HepG2 (cell line): ENCODE data around the gene DNAJB12. TPM values are rescaled to one million over a fixed set of nuclear protein-coding genes. Genes with fewer than 3 reads are reported as not detected.

Experiments
- ADNP ChIP-seq: sonication (generic); formaldehyde crosslinking; IDR thresholded peaks from 2 replicates; pipeline ENCODE4 v1.4.0; 2020; ENCODE audit warnings: missing genetic modification reagents
- NCOA2 ChIP-seq: sonication (generic); formaldehyde crosslinking; IDR thresholded peaks from 2 replicates; pipeline ENCODE4 v1.8.0; 2022; ENCODE audit warnings: inconsistent platforms
- SMC3 ChIP-seq: IDR thresholded peaks from 2 replicates; pipeline ENCODE4 v1.6.1; 2011; ENCODE audit warnings: low read length, improper control_type of control experiment
- ZBTB42 ChIP-seq: sonication (generic); formaldehyde crosslinking; IDR thresholded peaks from 2 replicates; pipeline ENCODE4 v1.5.0; 2020; ENCODE audit warnings: mild to moderate bottlenecking, missing genetic modification reagents
- ZFAT ChIP-seq: sonication (generic); formaldehyde crosslinking; conservative IDR thresholded peaks from 2 replicates; pipeline ENCODE4 v1.8.1; 2023; ENCODE audit warnings: missing genetic modification reagents, inconsistent platforms
- ZMYM4 ChIP-seq: sonication (generic); formaldehyde crosslinking; IDR thresholded peaks from 2 replicates; pipeline ENCODE4 v1.8.1; 2023; ENCODE audit warnings: mild to moderate bottlenecking, missing genetic modification reagents
- ZNF747 ChIP-seq: sonication (generic); formaldehyde crosslinking; IDR thresholded peaks from 2 replicates; pipeline ENCODE4 v1.8.1; 2023; ENCODE audit warnings: missing genetic modification reagents, mild to moderate bottlenecking, borderline replicate concordance
- ZSCAN12 ChIP-seq: sonication (generic); formaldehyde crosslinking; IDR thresholded peaks from 2 replicates; pipeline ENCODE4 v1.9.0; 2021; ENCODE audit warnings: mild to moderate bottlenecking, missing genetic modification reagents
- polyA plus RNA-seq, 8 experiments: library from polyadenylated mRNA; depleted of rRNA in 3 of 8; stranded (reverse) in 7 of 8; unstranded in 1 of 8; fragments of >200 nt; fragmentation: Illumina TruSeq in 4 of 8; extraction: Trizol in 4 of 8; gene quantifications; 2 replicates each; pipeline versions ENCODE4 v1.2.1 to v1.2.3, GENCODE V29; 2011 to 2016; ENCODE audit warnings: low read depth in 4 of 8, missing spikeins in 1 of 8, mixed read lengths in 1 of 8; ENCODE audit not compliant: insufficient read depth in 1 of 8
- total RNA-seq, 5 experiments: library from RNA; depleted of rRNA; stranded (reverse); fragments of >200 nt; fragmentation: Illumina TruSeq; extraction: Trizol; gene quantifications; 2 replicates each; pipeline ENCODE4 v1.2.3, GENCODE V29; 2016; ENCODE audit warnings: low read depth in 1 of 5
- TF ChIP-seq, protein P1 (sequence below): sonication (generic); formaldehyde crosslinking; IDR thresholded peaks from 2 replicates; pipeline ENCODE4 v1.5.0; 2020; ENCODE audit warnings: missing genetic modification reagents, mild to moderate bottlenecking, borderline replicate concordance
- TF ChIP-seq, protein P2 (sequence below): sonication (generic); formaldehyde crosslinking; IDR thresholded peaks from one replicate; pipeline ENCODE4 v1.5.1; 2020; ENCODE audit warnings: mild to moderate bottlenecking, missing genetic modification reagents; ENCODE audit errors: not compliant biosample characterization
- TF ChIP-seq, protein P3 (sequence below): IDR thresholded peaks from 2 replicates; pipeline ENCODE4 v1.6.1; 2016; ENCODE audit warnings: mild to moderate bottlenecking
- TF ChIP-seq, protein P4 (sequence below): sonication (generic); formaldehyde crosslinking; conservative IDR thresholded peaks from 2 replicates; pipeline ENCODE4 v1.8.0; 2022; ENCODE audit warnings: missing genetic modification reagents
- TF ChIP-seq, protein P5 (sequence below): sonication (generic); IDR thresholded peaks from 2 replicates; pipeline ENCODE4 v1.6.1; 2016; ENCODE audit warnings: low read depth, borderline replicate concordance

The DNAJB12 gene
- total and polyA plus RNA-seq, 2 of the 13 experiments (the other 11 are each of a cell fraction or from before 2014, with no cell fraction given) = 10.8 to 18.2 TPM

DNA sequence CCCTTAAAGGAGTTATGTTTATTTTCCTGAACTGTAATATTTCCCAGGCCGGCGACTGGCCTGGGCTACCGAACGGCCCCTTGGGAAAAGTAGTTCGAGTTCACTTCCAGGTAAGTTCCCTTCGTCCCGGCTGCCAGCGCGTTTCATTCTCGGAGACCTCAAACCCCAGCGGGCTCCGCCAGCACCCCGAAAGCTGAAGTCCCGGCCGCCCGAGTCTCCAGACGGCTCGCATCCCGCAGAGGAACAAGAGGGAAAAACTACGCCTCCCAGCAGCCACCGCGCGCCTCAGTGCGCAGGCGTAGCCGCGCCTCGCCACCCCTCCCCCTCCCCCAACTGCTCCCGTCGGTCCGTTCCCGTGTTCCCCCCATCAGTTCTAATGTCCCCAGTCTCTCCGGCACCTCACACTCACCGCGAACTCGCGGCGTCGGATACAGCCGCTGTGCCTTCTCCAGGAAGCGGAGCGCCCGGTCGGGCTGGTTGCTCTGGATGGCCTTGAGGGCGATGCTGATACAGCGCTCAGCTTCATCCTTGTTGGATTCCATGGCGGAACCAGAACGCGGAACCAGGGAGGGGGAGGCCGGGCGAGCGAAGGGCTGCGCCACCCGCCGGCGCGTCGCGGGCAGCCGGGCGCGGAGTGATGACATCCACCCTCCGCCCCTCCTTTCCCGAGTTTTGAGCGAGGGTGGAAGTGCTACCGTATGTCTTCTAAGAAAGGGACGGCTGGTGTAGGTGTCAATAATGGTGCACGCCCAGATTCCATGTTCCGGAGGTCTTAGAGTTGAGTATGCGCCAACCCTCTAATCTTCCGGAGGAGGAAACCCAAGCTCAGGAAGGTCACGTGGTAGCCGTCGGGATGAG lies at the start of gene DNAJB12 (continued):
- TF ChIP-seq, protein P1, sequence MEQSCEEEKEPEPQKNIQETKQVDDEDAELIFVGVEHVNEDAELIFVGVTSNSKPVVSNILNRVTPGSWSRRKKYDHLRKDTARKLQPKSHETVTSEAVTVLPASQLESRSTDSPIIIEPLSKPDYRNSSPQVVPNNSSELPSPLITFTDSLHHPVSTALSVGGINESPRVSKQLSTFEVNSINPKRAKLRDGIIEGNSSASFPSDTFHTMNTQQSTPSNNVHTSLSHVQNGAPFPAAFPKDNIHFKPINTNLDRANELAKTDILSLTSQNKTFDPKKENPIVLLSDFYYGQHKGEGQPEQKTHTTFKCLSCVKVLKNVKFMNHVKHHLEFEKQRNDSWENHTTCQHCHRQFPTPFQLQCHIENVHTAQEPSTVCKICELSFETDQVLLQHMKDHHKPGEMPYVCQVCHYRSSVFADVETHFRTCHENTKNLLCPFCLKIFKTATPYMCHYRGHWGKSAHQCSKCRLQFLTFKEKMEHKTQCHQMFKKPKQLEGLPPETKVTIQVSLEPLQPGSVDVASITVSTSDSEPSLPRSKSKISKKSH (CRISPR knock-in tag) = no peak; the same call in 1 of the 2 replicates
- TF ChIP-seq ADNP (CRISPR knock-in tag) (no peak), ZMYM4 (CRISPR knock-in tag) (peak; percentile 94), NCOA2 (CRISPR knock-in tag) (peak; percentile 37; the same call in 1 of the 2 replicates), ZFAT (no peak), ZBTB42 (no peak), ZNF747 (CRISPR knock-in tag) (peak; percentile 51), ZSCAN12 (CRISPR knock-in tag) (no peak), SMC3 (no peak)
- TF ChIP-seq, protein P2, sequence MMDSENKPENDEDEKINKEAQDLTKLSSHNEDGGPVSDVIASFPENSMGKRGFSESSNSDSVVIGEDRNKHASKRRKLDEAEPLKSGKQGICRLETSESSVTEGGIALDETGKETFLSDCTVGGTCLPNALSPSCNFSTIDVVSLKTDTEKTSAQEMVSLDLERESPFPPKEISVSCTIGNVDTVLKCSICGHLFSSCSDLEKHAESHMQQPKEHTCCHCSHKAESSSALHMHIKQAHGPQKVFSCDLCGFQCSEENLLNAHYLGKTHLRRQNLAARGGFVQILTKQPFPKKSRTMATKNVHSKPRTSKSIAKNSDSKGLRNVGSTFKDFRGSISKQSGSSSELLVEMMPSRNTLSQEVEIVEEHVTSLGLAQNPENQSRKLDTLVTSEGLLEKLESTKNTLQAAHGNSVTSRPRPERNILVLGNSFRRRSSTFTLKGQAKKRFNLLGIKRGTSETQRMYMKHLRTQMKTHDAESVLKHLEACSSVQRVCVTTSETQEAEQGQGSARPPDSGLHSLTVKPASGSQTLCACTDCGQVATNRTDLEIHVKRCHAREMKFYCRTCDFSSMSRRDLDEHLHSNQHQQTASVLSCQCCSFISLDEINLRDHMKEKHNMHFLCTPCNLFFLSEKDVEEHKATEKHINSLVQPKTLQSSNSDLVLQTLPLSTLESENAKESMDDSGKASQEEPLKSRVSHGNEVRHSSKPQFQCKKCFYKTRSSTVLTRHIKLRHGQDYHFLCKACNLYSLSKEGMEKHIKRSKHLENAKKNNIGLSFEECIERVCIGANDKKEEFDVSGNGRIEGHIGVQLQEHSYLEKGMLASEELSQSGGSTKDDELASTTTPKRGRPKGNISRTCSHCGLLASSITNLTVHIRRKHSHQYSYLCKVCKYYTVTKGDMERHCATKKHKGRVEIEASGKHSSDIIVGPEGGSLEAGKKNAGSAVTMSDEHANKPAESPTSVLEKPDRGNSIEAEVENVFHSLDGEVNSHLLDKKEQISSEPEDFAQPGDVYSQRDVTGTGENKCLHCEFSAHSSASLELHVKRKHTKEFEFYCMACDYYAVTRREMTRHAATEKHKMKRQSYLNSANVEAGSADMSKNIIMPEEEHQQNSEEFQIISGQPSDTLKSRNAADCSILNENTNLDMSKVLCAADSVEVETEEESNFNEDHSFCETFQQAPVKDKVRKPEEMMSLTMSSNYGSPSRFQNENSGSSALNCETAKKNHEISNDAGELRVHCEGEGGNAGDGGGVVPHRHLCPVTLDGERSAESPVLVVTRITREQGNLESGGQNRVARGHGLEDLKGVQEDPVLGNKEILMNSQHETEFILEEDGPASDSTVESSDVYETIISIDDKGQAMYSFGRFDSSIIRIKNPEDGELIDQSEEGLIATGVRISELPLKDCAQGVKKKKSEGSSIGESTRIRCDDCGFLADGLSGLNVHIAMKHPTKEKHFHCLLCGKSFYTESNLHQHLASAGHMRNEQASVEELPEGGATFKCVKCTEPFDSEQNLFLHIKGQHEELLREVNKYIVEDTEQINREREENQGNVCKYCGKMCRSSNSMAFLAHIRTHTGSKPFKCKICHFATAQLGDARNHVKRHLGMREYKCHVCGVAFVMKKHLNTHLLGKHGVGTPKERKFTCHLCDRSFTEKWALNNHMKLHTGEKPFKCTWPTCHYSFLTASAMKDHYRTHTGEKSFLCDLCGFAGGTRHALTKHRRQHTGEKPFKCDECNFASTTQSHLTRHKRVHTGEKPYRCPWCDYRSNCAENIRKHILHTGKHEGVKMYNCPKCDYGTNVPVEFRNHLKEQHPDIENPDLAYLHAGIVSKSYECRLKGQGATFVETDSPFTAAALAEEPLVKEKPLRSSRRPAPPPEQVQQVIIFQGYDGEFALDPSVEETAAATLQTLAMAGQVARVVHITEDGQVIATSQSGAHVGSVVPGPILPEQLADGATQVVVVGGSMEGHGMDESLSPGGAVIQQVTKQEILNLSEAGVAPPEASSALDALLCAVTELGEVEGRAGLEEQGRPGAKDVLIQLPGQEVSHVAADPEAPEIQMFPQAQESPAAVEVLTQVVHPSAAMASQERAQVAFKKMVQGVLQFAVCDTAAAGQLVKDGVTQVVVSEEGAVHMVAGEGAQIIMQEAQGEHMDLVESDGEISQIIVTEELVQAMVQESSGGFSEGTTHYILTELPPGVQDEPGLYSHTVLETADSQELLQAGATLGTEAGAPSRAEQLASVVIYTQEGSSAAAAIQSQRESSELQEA (CRISPR knock-in tag) = peak; percentile 69
- TF ChIP-seq, protein P3, sequence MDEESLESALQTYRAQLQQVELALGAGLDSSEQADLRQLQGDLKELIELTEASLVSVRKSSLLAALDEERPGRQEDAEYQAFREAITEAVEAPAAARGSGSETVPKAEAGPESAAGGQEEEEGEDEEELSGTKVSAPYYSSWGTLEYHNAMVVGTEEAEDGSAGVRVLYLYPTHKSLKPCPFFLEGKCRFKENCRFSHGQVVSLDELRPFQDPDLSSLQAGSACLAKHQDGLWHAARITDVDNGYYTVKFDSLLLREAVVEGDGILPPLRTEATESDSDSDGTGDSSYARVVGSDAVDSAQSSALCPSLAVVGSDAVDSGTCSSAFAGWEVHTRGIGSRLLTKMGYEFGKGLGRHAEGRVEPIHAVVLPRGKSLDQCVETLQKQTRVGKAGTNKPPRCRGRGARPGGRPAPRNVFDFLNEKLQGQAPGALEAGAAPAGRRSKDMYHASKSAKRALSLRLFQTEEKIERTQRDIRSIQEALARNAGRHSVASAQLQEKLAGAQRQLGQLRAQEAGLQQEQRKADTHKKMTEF (CRISPR knock-in tag) = peak; percentile 93
- TF ChIP-seq, protein P4, sequence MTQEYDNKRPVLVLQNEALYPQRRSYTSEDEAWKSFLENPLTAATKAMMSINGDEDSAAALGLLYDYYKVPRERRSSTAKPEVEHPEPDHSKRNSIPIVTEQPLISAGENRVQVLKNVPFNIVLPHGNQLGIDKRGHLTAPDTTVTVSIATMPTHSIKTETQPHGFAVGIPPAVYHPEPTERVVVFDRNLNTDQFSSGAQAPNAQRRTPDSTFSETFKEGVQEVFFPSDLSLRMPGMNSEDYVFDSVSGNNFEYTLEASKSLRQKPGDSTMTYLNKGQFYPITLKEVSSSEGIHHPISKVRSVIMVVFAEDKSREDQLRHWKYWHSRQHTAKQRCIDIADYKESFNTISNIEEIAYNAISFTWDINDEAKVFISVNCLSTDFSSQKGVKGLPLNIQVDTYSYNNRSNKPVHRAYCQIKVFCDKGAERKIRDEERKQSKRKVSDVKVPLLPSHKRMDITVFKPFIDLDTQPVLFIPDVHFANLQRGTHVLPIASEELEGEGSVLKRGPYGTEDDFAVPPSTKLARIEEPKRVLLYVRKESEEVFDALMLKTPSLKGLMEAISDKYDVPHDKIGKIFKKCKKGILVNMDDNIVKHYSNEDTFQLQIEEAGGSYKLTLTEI = no peak
- TF ChIP-seq, protein P5, sequence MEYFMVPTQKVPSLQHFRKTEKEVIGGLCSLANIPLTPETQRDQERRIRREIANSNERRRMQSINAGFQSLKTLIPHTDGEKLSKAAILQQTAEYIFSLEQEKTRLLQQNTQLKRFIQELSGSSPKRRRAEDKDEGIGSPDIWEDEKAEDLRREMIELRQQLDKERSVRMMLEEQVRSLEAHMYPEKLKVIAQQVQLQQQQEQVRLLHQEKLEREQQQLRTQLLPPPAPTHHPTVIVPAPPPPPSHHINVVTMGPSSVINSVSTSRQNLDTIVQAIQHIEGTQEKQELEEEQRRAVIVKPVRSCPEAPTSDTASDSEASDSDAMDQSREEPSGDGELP = no peak
